ENCODE data around the gene PDE4D.
"Not testable (repeated sequence)": the region's sequence is repeated elsewhere in the genome, so short reads cannot be mapped to it uniquely, and the experiment has no call there.

Gene PDE4D

GRCh38 chr5:59764361-59764760 is 129.2 kb downstream of the PDE4D start:
- Histone ChIP-seq H3K27me3 (ENCODE audit: insufficient read depth, insufficient read length) (peaks cover 16% of the 10 kb centered on the region), H3K4me1 (ENCODE audit: insufficient read depth, insufficient read length) (no peaks in the 10 kb centered on the region), H3K9me3 (ENCODE audit: insufficient read depth, low read length) (no peaks in the 10 kb centered on the region), H3K4me3 (ENCODE audit: insufficient read length, low read depth) (no peak overlapping the region), H3K9ac (ENCODE audit: insufficient read length, low read depth) (no peak overlapping the region), H3K36me3 (ENCODE audit: insufficient read depth, insufficient read length, low read length) (no peaks in the 10 kb centered on the region)
- TF ChIP-seq ZNF274 (IDR thresholded peaks at IDR 0.05; ENCODE audit: low read depth, low read length) = no peak
- no peak for TF ChIP-seq YY1 (IDR thresholded peaks at IDR 0.05; ENCODE audit: insufficient read depth, insufficient read length)
- no peak for TF ChIP-seq SUZ12 (IDR thresholded peaks at IDR 0.05; ENCODE audit: extremely low read depth, insufficient read depth, insufficient read length)
- no peak for DNase-seq (ENCODE audit: low read depth, low spot score)

GRCh38 chr5:59763541-59763940 is 130.0 kb downstream of the PDE4D start:
- no peak overlapping the region for H3K9ac ChIP-seq (ENCODE audit: insufficient read length, low read depth)
- TF ChIP-seq ZNF274 (IDR thresholded peaks at IDR 0.05; ENCODE audit: low read depth, low read length) = no peak
- TF ChIP-seq SUZ12 (IDR thresholded peaks at IDR 0.05; ENCODE audit: extremely low read depth, insufficient read depth, insufficient read length) = no peak
- TF ChIP-seq YY1 (IDR thresholded peaks at IDR 0.05; ENCODE audit: insufficient read depth, insufficient read length) = no peak
- no peak for DNase-seq (ENCODE audit: low read depth, low spot score)
- H3K27me3 ChIP-seq (ENCODE audit: insufficient read depth, insufficient read length) = peaks cover 11% of the 10 kb centered on the region
- no peaks in the 10 kb centered on the region for H3K9me3 ChIP-seq (ENCODE audit: insufficient read depth, low read length)
- H3K4me1 ChIP-seq (ENCODE audit: insufficient read depth, insufficient read length) = no peaks in the 10 kb centered on the region
- no peaks in the 10 kb centered on the region for H3K36me3 ChIP-seq (ENCODE audit: insufficient read depth, insufficient read length, low read length)
- H3K4me3 ChIP-seq (ENCODE audit: insufficient read length, low read depth) = no peak overlapping the region

GRCh38 chr5:59762232-59762631 is 131.3 kb downstream of the PDE4D start:
- not testable (repeated sequence) for H3K9ac ChIP-seq (ENCODE audit: insufficient read length, low read depth); H3K36me3 ChIP-seq (ENCODE audit: insufficient read depth, insufficient read length, low read length); H3K4me1 ChIP-seq (ENCODE audit: insufficient read depth, insufficient read length); H3K4me3 ChIP-seq (ENCODE audit: insufficient read length, low read depth); DNase-seq (ENCODE audit: low read depth, low spot score); H3K9me3 ChIP-seq (ENCODE audit: insufficient read depth, low read length); H3K27me3 ChIP-seq (ENCODE audit: insufficient read depth, insufficient read length)

- Histone ChIP-seq H3K9ac (ENCODE audit: insufficient read length, low read depth) (no peak overlapping the region), H3K9me3 (ENCODE audit: insufficient read depth, low read length) (no peaks in the 10 kb centered on the region), H3K36me3 (ENCODE audit: insufficient read depth, insufficient read length, low read length) (no peaks in the 10 kb centered on the region), H3K27me3 (ENCODE audit: insufficient read depth, insufficient read length) (no peaks in the 10 kb centered on the region), H3K4me1 (ENCODE audit: insufficient read depth, insufficient read length) (no peaks in the 10 kb centered on the region), H3K4me3 (ENCODE audit: insufficient read length, low read depth) (no peak overlapping the region)
- TF ChIP-seq SUZ12 (IDR thresholded peaks at IDR 0.05; ENCODE audit: extremely low read depth, insufficient read depth, insufficient read length) (no peak), ZNF274 (IDR thresholded peaks at IDR 0.05; ENCODE audit: low read depth, low read length) (no peak), YY1 (IDR thresholded peaks at IDR 0.05; ENCODE audit: insufficient read depth, insufficient read length) (no peak)
- no peak for DNase-seq (ENCODE audit: low read depth, low spot score)
Measured at GRCh38 chr5:59760785-59761348, 132.7 kb downstream of the PDE4D start.

- Histone ChIP-seq H3K9ac (ENCODE audit: insufficient read length, low read depth) (no peak overlapping the region), H3K36me3 (ENCODE audit: insufficient read depth, insufficient read length, low read length) (no peaks in the 10 kb centered on the region), H3K9me3 (ENCODE audit: insufficient read depth, low read length) (no peaks in the 10 kb centered on the region), H3K27me3 (ENCODE audit: insufficient read depth, insufficient read length) (no peaks in the 10 kb centered on the region), H3K4me1 (ENCODE audit: insufficient read depth, insufficient read length) (no peaks in the 10 kb centered on the region), H3K4me3 (ENCODE audit: insufficient read length, low read depth) (no peak overlapping the region)
- TF ChIP-seq SUZ12 (IDR thresholded peaks at IDR 0.05; ENCODE audit: extremely low read depth, insufficient read depth, insufficient read length) (no peak), YY1 (IDR thresholded peaks at IDR 0.05; ENCODE audit: insufficient read depth, insufficient read length) (no peak), ZNF274 (IDR thresholded peaks at IDR 0.05; ENCODE audit: low read depth, low read length) (no peak)
- no peak for DNase-seq (ENCODE audit: low read depth, low spot score)
Measured at GRCh38 chr5:59759600-59760351, 133.8 kb downstream of the PDE4D start.

- Histone ChIP-seq H3K9me3 (ENCODE audit: insufficient read depth, low read length) (no peaks in the 10 kb centered on the region), H3K4me1 (ENCODE audit: insufficient read depth, insufficient read length) (no peaks in the 10 kb centered on the region), H3K27me3 (ENCODE audit: insufficient read depth, insufficient read length) (no peaks in the 10 kb centered on the region), H3K4me3 (ENCODE audit: insufficient read length, low read depth) (no peak overlapping the region), H3K9ac (ENCODE audit: insufficient read length, low read depth) (no peak overlapping the region), H3K36me3 (ENCODE audit: insufficient read depth, insufficient read length, low read length) (no peaks in the 10 kb centered on the region)
- no peak for DNase-seq (ENCODE audit: low read depth, low spot score)
- no peak for TF ChIP-seq ZNF274 (IDR thresholded peaks at IDR 0.05; ENCODE audit: low read depth, low read length)
- no peak for TF ChIP-seq YY1 (IDR thresholded peaks at IDR 0.05; ENCODE audit: insufficient read depth, insufficient read length)
- no peak for TF ChIP-seq SUZ12 (IDR thresholded peaks at IDR 0.05; ENCODE audit: extremely low read depth, insufficient read depth, insufficient read length)
Measured at GRCh38 chr5:59758566-59758965, 135.0 kb downstream of the PDE4D start.

- Histone ChIP-seq H3K4me3 (ENCODE audit: insufficient read length, low read depth) (no peak overlapping the region), H3K36me3 (ENCODE audit: insufficient read depth, insufficient read length, low read length) (no peaks in the 10 kb centered on the region), H3K9ac (ENCODE audit: insufficient read length, low read depth) (no peak overlapping the region), H3K27me3 (ENCODE audit: insufficient read depth, insufficient read length) (no peaks in the 10 kb centered on the region), H3K4me1 (ENCODE audit: insufficient read depth, insufficient read length) (no peaks in the 10 kb centered on the region), H3K9me3 (ENCODE audit: insufficient read depth, low read length) (no peaks in the 10 kb centered on the region)
- no peak for DNase-seq (ENCODE audit: low read depth, low spot score)
- TF ChIP-seq SUZ12 (IDR thresholded peaks at IDR 0.05; ENCODE audit: extremely low read depth, insufficient read depth, insufficient read length) = no peak
- no peak for TF ChIP-seq YY1 (IDR thresholded peaks at IDR 0.05; ENCODE audit: insufficient read depth, insufficient read length)
- TF ChIP-seq ZNF274 (IDR thresholded peaks at IDR 0.05; ENCODE audit: low read depth, low read length) = no peak
Measured at GRCh38 chr5:59757442-59757841, 136.1 kb downstream of the PDE4D start.

All from NT2/D1 (cell line).